Hematopoietic multipotent progenitor cell treated with erythropoietin and hydrocortisone succinate and interleukin-3 and kit ligand, for 17 days (in vitro differentiated cells): ENCODE measurements around the gene PANX2.
"Not testable (repeated sequence)": the region's sequence is repeated elsewhere in the genome, so short reads cannot be mapped to it uniquely, and the experiment has no call there.

Source experiments
- DNase-seq: peaks from one replicate; pipeline ENCODE4 v3.0.0-alpha.2; 2015; ENCODE audit warnings: low spot score

The PANX2 gene

DNA sequence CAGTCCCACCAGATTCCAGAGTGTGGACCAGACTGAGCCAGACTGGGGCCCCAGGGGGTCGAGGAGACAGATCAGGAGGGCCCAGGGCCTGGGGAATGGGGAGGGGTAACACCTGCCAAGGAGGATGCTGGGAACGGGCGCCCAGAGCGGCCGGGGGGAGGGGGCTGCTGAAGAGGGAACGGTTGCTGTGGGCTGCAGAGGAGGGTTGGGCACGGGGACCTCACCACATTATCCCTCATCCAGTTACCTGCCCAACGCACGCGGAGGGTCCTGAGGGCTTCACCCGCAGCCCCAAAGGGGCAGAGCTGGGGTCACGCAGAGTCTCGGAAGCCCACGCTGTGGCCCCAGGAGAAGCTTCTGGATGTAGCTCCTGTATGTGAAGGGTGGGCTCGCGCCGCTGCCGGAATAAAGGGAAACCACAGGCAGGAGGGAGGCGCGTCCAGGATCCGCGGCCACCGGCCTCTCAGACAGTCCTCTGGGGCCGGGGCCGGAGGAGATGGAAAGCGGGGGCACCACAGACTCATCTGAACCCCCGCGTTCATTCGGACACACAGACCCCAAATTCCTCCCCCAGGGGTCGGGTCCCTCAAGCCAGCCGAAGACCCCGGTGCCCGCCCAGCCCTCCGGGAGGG, 29.4 kb downstream of the PANX2 start:
- no peak for DNase-seq

- peak; percentile 66 for DNase-seq
Observed at GRCh38 chr22:50200461-50201190, 30.1 kb downstream of the PANX2 start, which contains the start of gene SELENOO. Gene SELENOO (plus strand): TSS chr22:50201011. CDS start chr22:50201037, 26 bp downstream.

- peak; percentile 9 for DNase-seq
Observed at GRCh38 chr22:50201191-50202129, 30.9 kb downstream of the PANX2 start.

- DNase-seq, result no peak
Observed at GRCh38 chr22:50202130-50202666, 31.7 kb downstream of the PANX2 start.

GRCh38 chr22:50203288-50203687, 32.8 kb downstream of the PANX2 start:
- DNase-seq, result no peak

GRCh38 chr22:50204571-50204970, 34.0 kb downstream of the PANX2 start:
- no peak for DNase-seq

GRCh38 chr22:50204998-50205397, 34.5 kb downstream of the PANX2 start:
- not testable (repeated sequence) for DNase-seq

- no peak for DNase-seq
Observed at GRCh38 chr22:50205781-50206569, 35.4 kb downstream of the PANX2 start.

DNA sequence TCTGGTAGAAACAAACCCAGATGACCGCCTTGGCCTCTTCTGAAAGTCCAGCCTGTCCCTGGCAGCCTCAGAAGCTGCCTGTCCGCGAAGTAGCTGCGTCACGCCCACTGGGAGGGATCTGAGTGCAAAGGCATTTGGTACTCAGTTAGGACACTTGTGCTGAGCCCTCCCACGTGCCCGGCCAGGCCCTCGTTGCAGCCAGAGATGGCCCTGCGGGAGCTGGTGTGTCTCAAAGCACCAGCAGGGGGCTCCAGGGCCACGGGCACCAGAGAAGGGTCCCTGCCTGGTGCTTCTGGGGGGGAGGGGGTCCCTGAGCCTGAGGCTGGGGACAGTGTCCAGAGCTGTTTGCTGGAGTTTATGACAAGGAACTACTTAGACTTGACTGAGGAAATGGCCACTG, 36.1 kb downstream of the PANX2 start:
- DNase-seq, result no peak

- DNase-seq, result no peak
Observed at GRCh38 chr22:50207383-50208140, 37.0 kb downstream of the PANX2 start.

- DNase-seq, result no peak
Observed at GRCh38 chr22:50208430-50208938, 38.0 kb downstream of the PANX2 start.

DNA sequence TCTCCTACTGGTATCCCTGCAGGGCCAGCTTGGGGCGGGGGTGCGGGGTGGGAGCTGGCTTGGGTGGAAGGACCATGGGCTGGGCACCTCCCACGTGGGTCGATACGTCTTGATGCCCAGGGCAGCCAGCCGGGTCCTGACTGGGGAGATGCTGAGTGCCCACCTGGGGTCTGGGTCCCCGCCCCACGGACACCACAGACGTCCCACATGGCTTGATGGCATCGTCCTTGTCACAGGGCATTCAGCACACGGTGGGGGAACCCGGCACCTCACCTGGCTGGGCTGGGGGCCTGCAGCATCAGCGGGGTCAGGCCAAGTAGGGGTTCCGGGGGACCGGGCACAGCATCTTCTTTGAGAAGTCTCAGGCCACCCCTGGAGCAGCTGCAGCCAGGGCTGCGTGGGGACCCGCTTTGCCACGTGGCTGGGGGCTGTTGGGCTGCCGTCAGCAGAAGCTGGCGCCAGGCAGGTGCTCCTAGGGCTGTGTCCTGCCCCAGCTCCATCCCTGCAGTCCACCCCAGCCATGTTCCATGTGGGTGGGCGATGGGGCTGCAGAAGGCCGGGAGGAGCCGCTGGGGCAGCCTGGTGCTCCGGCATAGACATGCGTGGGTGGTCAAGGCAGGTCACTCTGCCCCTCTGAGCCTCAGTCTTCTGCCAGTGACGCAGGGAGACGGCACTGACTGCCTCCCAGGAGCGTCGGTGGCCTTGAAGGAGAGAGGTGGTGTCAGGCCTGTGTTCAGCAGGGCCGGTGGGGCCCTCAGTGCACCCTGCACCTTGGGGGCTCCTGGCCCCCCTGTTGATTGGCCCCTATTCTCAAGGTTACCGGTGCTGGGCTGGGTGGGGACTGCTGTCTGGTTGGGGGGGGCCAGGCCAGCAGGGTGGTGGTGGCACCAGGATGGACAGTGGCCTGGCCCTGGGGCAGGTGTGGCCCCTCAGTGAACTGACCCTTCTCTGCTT, 38.7 kb downstream of the PANX2 start:
- no peak for DNase-seq

- peak; percentile 55 for DNase-seq
Observed at GRCh38 chr22:50209893-50210292, 39.4 kb downstream of the PANX2 start.

DNA sequence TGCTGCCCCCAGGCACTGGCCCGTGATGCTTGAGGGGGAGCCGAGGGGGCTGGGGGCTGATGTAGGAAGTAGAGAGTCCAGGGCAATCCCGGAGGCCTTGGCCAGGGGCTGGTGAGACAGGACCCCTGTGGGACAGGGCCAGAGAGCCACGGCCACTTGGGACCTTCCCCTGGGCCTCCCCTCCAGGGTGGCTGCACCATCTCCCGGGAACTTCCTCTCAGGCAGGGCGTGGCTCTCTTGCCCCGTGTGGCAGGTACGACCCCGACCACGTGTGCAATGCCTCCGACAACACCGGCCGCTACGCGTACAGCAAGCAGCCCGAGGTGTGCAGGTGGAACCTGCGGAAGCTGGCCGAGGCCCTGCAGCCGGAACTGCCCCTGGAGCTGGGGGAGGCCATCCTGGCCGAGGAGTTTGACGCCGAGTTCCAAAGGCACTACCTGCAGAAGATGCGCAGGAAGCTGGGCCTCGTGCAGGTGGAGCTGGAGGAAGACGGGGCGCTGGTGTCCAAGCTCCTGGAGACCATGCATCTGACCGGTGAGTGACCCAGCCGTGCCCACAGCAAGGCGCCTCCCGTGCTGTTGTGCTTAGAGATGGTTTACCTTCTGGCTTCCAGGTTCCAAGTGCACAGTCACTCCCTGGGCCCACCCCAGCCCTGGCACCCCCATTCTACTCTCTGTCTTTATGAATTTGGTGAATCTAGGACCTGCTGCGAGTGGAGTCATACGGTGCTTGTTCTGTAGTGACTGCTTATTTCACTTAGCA, 40.0 kb downstream of the PANX2 start:
- no peak for DNase-seq

- DNase-seq, result no peak
Observed at GRCh38 chr22:50211147-50211546, 40.6 kb downstream of the PANX2 start.

GRCh38 chr22:50213263-50213662, 42.7 kb downstream of the PANX2 start:
- no peak for DNase-seq

- no peak for DNase-seq
Observed at GRCh38 chr22:50215297-50216054, 44.9 kb downstream of the PANX2 start.
